ENCODE measurements around the gene CRYBG1.
A peak's percentile ranks its signal among the peaks of the same experiment; 100 is the strongest.

Gene CRYBG1

DNA sequence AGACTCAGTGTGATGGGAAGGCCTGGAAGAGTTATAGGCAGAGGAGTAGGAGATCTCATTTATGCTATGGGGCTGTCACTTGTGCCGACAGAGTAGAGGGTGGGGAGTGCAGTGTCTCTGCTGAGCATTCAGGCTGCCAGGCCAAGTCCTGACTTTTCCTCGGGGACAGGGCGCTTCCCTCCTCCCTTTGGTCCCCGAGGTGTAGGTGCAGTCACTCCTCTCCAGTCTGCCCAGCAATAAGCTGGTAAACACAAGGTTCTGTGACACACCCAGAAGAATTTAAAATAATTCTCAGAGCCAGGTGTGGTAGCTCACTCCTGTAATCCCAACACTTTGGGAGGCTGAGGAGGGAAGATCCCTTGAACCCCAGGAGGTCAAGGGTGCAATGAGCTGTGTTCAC is 109.4 kb downstream of the CRYBG1 start:
- no peak for DNase-seq

DNA sequence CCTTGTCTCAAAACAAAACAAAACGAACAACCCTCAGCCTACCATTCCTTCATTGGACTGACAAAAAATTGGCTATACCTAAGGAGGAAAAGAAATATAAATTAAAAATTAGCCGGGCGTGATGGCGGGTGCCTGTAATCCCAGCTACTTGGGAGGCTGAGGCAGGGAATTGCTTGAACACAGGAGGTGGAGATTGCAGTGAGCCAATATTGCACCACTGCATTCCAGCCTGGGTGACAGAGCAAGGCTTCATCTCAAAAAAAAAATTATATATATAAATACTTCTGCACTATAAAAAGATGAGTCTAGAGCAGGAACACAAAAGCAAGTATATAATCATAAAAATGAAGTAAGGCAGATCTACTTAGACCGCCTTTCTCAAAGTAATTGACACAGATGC is 109.8 kb downstream of the CRYBG1 start:
- no peak for DNase-seq

GRCh38 chr6:106470811-106471210 is 110.3 kb downstream of the CRYBG1 start:
- no peak for DNase-seq

GRCh38 chr6:106473812-106474211 is 113.3 kb downstream of the CRYBG1 start:
- DNase-seq: no peak

- no peak for DNase-seq
These were observed 113.9 kb downstream of the CRYBG1 start for GRCh38 chr6:106474466-106474865.

- no peak for DNase-seq
These were observed 114.8 kb downstream of the CRYBG1 start for GRCh38 chr6:106475284-106475683.

- no peak for DNase-seq
These were observed 116.0 kb downstream of the CRYBG1 start for GRCh38 chr6:106476331-106477105.

DNA sequence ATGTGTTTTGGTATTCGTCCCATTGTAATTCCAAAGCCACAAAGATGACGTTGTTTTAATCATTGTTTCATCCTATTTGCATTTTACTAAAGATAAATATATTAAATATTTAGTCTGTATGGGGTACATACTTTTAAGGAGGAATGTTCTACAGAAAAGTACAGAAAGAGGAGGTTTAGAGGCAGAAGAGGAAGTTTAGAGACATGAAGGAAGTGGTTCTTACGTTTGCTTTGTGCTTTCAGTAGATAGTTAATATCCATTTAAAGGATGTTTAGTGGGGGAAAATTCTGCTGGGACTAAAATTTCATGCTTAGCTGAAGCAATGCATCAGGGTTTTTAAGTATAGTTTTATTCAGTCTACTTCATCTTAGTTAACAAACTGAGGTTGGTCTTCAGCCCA is 116.6 kb downstream of the CRYBG1 start:
- no peak for DNase-seq

DNA sequence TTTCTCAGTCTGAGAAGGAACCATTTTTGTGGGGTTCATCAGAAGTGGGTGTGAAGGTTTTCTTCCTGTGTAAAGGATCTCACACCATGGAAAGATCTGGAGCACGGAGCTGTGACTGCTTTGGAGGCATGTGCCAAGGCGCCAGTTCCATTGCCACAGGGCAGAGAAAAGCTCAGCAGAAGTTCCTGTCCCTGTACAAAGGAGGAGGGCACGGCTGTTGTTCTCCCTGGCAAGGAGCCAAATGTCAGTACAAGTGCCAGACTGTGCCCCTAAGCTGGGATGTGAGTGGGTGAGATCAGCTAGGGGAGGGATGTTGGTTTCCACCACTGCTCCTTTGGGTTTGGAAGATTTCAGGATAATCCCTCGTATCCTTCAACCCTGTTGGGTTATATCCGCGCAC is 117.3 kb downstream of the CRYBG1 start:
- DNase-seq: peak; percentile 6

GRCh38 chr6:106486236-106486635 is 125.7 kb downstream of the CRYBG1 start:
- no peak for DNase-seq

- DNase-seq: no peak
These were observed 128.2 kb downstream of the CRYBG1 start for GRCh38 chr6:106488494-106489370.

DNA sequence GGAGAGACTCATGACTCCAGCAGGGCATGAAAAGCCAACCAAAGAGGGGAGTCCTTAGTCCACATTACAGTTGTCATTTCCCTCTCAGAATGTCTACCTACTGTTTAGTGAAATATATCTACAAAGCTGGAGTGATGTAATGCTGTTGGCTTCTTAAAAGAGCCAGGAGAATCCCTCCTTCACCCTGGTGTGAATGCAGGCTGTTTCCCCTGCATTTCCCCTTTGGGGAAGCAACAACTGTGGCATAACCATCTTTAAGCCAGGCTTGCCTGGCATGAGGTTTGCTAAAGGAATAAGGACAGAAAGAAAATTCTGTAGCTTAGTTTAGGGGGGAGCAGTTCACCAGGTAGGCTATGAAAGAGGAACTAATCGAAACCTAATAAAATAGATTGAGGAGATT is 129.5 kb downstream of the CRYBG1 start:
- DNase-seq: no peak

GRCh38 chr6:106490436-106490835 is 129.9 kb downstream of the CRYBG1 start:
- DNase-seq: no peak

DNA sequence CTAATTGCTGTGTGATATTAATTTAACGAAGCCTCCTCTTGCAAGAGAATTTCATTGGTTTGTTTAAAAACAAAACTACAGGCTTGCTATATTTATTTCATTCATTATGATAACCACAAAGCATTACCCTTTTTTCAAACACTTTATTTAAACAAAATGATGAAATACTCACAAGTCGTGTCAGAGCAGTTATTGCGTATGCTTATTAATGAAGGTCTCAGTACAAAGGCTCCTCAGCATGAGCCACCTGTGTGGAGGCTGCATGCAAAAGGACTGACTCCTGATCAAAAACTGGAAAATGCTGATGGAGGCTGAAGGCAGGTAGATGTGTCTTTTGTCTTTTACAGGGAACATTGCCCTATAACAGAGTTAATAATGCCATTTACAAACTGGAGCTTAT is 130.5 kb downstream of the CRYBG1 start:
- no peak for DNase-seq

DNA sequence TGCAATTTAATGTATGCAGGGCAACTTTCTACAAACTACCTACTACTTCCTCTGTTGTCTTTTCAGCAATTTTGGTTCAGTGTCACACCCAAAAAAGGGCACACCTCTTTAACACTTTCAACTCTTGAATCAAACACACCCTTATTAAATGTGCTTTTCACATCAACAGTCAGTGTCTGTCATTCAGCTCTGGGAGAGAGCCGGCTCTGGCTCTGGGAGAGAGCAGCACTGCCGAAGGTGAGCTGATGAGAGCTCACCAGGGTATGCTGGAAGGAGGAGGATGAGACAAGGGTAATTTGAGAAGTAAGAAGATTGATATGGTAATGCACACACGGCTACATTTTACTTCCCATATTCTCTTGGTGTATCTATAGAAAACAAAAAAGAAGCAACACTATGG is 134.5 kb downstream of the CRYBG1 start:
- no peak for DNase-seq

- DNase-seq: no peak
These were observed 136.3 kb downstream of the CRYBG1 start for GRCh38 chr6:106496823-106497222.

DNA sequence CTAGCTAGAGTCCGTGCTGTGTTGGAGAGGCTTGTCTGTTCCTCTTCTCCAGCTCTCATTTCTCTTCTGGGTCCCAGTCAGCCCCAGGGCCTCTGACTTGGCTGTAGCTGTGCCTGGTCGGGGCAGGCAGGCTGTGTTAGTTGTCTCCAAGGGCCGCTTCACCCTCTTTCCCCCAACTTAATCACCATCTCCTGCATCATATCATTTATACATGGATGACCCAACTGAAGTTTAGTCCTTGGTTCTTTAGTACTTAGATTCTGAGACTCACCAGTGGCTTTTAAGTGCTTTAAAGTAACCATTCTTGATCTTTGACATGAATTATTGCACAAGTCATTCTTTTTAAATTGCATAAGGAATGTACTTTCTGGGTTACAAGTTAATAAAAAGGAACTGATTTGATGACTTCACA is 141.4 kb downstream of the CRYBG1 start:
- no peak for DNase-seq

- no peak for DNase-seq
These were observed 142.0 kb downstream of the CRYBG1 start for GRCh38 chr6:106502559-106502958.

GRCh38 chr6:106508277-106508676 is 147.8 kb downstream of the CRYBG1 start:
- DNase-seq: no peak

DNA sequence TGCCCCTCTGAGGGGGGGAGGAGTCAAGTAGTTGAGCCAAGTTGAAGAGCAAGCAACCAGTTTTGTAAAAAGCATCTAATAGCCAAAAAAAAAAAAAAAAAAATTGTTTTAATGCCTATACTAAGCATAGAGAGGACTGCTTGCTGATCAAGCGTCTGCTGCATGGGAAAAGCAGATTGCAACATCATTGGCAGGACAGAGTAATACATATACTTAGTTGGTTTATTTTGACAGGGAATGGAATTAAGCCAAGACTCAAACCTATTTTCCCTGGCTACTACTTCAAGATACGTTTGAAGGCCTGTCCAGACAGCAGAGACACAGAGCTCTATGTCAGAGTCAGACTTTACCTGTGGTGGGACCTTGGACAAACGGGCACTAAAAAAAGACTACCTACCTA is 148.3 kb downstream of the CRYBG1 start:
- no peak for DNase-seq

DNA sequence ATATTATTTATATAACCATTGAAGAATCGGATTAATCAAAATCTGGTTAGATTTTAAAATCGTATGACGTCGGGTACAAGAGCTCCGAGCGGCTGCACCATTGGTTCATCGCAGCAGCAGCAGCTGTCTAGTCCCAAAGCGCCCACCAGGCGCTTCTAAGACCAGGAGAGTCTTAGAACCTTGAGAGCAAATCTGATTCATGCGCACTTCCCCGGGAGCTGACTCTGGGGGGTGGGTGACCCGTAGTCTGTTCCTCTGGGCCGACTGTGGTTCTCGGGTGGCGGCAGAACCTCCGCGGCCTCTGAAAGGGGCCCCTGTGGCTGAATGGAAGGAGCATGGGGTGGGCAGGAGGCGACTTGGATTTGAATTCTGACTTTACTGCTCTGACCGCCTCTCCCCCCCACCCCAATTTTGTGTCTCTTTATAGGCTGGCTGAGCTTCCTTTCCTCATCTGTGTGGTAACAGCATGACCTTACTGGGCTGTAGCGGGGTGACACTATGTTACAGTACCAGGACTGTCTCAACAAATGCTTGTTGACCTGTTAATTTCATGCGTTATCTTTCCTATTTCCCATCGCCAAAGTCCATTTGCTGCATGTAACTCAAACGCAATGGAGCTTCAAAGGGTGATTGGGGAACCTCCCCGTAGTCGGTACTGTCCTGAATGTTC is 149.0 kb downstream of the CRYBG1 start:
- no peak for DNase-seq

- DNase-seq: no peak
These were observed 149.8 kb downstream of the CRYBG1 start for GRCh38 chr6:106510090-106510970.

All from NCI-H1694 treated with DMSO at 0.1 percent for 48 hours (cell line).